ENCODE results near the gene KIF1C.

DNA sequence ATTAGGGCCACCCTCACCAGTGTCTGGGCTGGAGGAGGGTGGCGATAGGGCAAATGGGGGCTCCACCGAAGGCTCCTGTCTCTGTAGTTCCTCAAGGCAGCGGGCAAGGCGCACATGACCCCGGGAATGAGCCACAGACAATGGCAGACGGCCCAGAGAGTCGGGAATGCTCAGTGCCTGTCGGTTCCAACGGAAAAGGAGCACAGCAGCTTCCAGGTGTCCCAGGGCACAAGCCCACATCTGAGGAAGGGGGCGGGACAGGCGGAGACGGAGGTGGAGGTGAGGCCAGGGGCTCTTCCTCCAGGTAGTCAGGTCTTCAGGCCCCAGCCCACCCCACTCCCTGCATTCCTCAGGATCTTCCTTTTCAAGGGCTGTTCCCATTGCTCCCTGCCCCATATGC, 25.0 kb upstream of the KIF1C start:
- no peak for TF ChIP-seq POLR2A (IDR thresholded peaks at IDR 0.05)
- TF ChIP-seq, protein P1, sequence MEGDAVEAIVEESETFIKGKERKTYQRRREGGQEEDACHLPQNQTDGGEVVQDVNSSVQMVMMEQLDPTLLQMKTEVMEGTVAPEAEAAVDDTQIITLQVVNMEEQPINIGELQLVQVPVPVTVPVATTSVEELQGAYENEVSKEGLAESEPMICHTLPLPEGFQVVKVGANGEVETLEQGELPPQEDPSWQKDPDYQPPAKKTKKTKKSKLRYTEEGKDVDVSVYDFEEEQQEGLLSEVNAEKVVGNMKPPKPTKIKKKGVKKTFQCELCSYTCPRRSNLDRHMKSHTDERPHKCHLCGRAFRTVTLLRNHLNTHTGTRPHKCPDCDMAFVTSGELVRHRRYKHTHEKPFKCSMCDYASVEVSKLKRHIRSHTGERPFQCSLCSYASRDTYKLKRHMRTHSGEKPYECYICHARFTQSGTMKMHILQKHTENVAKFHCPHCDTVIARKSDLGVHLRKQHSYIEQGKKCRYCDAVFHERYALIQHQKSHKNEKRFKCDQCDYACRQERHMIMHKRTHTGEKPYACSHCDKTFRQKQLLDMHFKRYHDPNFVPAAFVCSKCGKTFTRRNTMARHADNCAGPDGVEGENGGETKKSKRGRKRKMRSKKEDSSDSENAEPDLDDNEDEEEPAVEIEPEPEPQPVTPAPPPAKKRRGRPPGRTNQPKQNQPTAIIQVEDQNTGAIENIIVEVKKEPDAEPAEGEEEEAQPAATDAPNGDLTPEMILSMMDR (IDR thresholded peaks at IDR 0.05 in 4 of 5, conservative IDR thresholded peaks at IDR 0.05 in 1 of 5) = no peak

All from gastrocnemius medialis (tissue), 4 donors.